Endothelial cell of umbilical vein (primary cell): ENCODE data around the gene SPPL2B. TPM values are rescaled to one million over a fixed set of nuclear protein-coding genes. Genes with fewer than 3 reads are reported as not detected.

Experiments used
- BruUV-seq: library from RNA; stranded (reverse); fragments of 400-500 nt; replicated peaks from 2 replicates; lab custom pipeline; 2021; lab: Mats Ljungman, UMichigan
- CTCF ChIA-PET: fragments of 300-600, 350-600 bp; sonication (Branson Sonifier 250); formaldehyde crosslinking; loops from one replicate; lab custom pipeline; 2021; ENCODE audit warnings: antibody characterized with exemption, inconsistent platforms; lab: Charles Lee
- POLR2A ChIA-PET: fragments of 300-600, 350-600 bp; sonication (Branson Sonifier 250); formaldehyde crosslinking; loops from one replicate; lab custom pipeline; 2021; ENCODE audit warnings: antibody characterized with exemption, inconsistent platforms; lab: Charles Lee
- DNase-seq: peaks from one replicate; pipeline ENCODE4 v3.0.0-alpha.2; 2011; ENCODE audit warnings: low read depth, low spot score
- FAIRE-seq: peaks from 2 replicates; lab custom pipeline; 2011; peaks lifted over from hg19 to GRCh38; lab: Jason Lieb, UNC
- H2AFZ ChIP-seq: 2 replicates; pipeline ENCODE4 v1.6.0; 2012; ENCODE audit warnings: low read depth, low read length, control low read depth, inconsistent platforms
- H3K27ac ChIP-seq: 2 replicates; pipeline ENCODE4 v1.5.1; 2011; ENCODE audit warnings: low read depth, mild to moderate bottlenecking, control low read depth, low read length, moderate library complexity; ENCODE audit not compliant: insufficient read depth
- H3K27me3 ChIP-seq, 2 experiments: 2 replicates each; pipeline versions ENCODE4 v1.6.0 to v1.6.1; 2011; ENCODE audit warnings: low read length in 2 of 2, mixed read lengths in 1 of 2; ENCODE audit not compliant: control insufficient read depth in 2 of 2, insufficient read depth in 2 of 2
- H3K36me3 ChIP-seq, 2 experiments: 2 replicates in 1 of 2; 3 replicates in 1 of 2; pipeline ENCODE4 v1.5.1; 2011; ENCODE audit warnings: low read length in 2 of 2, mild to moderate bottlenecking in 1 of 2, moderate library complexity in 1 of 2; ENCODE audit not compliant: control insufficient read depth in 2 of 2, insufficient read depth in 2 of 2; ENCODE audit errors: extremely low read depth in 1 of 2
- H3K4me1 ChIP-seq: 3 replicates; pipeline ENCODE4 v1.5.1; 2011; ENCODE audit warnings: mild to moderate bottlenecking, low read length; ENCODE audit not compliant: control insufficient read depth, insufficient read depth; ENCODE audit errors: extremely low read depth
- H3K4me2 ChIP-seq: 2 replicates; pipeline ENCODE4 v1.6.1; 2011; ENCODE audit warnings: low read length, control low read depth, mixed read lengths; ENCODE audit not compliant: insufficient read depth
- H3K4me3 ChIP-seq, 3 experiments: fragments of 200-600 bp in 1 of 3; sonication (generic), shearing (Covaris generic) in 1 of 3; replicated peaks in 1 of 3; 2 replicates each; pipeline ENCODE4 v1.5.1; 2011 to 2016; ENCODE audit warnings: control low read depth in 3 of 3, low read length in 3 of 3, mild to moderate bottlenecking in 2 of 3, inconsistent platforms in 1 of 3, low read depth in 1 of 3, moderate library complexity in 1 of 3; ENCODE audit not compliant: insufficient read depth in 1 of 3
- H3K79me2 ChIP-seq: 2 replicates; pipeline ENCODE4 v1.6.0; 2012; ENCODE audit warnings: low read length, inconsistent platforms; ENCODE audit not compliant: control insufficient read depth, insufficient read depth
- H3K9ac ChIP-seq: replicated peaks from 2 replicates; pipeline ENCODE3; 2011; ENCODE audit warnings: low read length, control low read depth; ENCODE audit not compliant: insufficient read depth; ENCODE audit errors: extremely low read depth
- H3K9me1 ChIP-seq: replicated peaks from 3 replicates; pipeline ENCODE4 v1.6.0; 2011; ENCODE audit warnings: mild to moderate bottlenecking, low read length; ENCODE audit not compliant: control insufficient read depth, insufficient read depth; ENCODE audit errors: extremely low read depth
- H3K9me3 ChIP-seq: replicated peaks from 2 replicates; pipeline ENCODE4 v1.5.1; 2012; ENCODE audit warnings: low read length, inconsistent platforms; ENCODE audit not compliant: control insufficient read depth, insufficient read depth
- H4K20me1 ChIP-seq: replicated peaks from 2 replicates; pipeline ENCODE3; 2011; ENCODE audit warnings: mild to moderate bottlenecking, low read length; ENCODE audit not compliant: control insufficient read depth, insufficient read depth; ENCODE audit errors: extremely low read depth
- EZH2 ChIP-seq: IDR thresholded peaks from 2 replicates; pipeline ENCODE4 v1.6.1; 2012; ENCODE audit warnings: borderline replicate concordance, low read depth, mild to moderate bottlenecking, moderate library complexity, low read length, inconsistent platforms; ENCODE audit not compliant: severe bottlenecking
- FOS ChIP-seq: IDR thresholded peaks from 2 replicates; pipeline ENCODE4 v1.6.1; 2011; ENCODE audit warnings: mild to moderate bottlenecking, low read length, moderate library complexity, borderline replicate concordance; ENCODE audit not compliant: insufficient read depth
- GATA2 ChIP-seq: IDR thresholded peaks from 2 replicates; pipeline ENCODE4 v1.7.0; 2011; ENCODE audit warnings: low read depth, mild to moderate bottlenecking, moderate library complexity, mixed read lengths, low read length; ENCODE audit not compliant: insufficient read length, insufficient read depth
- JUN ChIP-seq: IDR thresholded peaks from 2 replicates; pipeline ENCODE4 v1.6.1; 2011; ENCODE audit warnings: borderline replicate concordance, low read depth; ENCODE audit not compliant: insufficient read length, insufficient read depth
- MYC ChIP-seq: IDR thresholded peaks from one replicate; pipeline ENCODE4 v1.6.1; 2011; ENCODE audit warnings: mild to moderate bottlenecking, low read depth, low read length
- POLR2A ChIP-seq: IDR thresholded peaks from 2 replicates; pipeline ENCODE4 v1.6.1; 2012; ENCODE audit warnings: low read depth, mild to moderate bottlenecking, control low read depth, low read length
- POLR2AphosphoS5 ChIP-seq: IDR thresholded peaks from 2 replicates; pipeline ENCODE4 v1.6.1; 2012; ENCODE audit warnings: low read depth, mild to moderate bottlenecking, control low read depth, low read length, moderate library complexity; ENCODE audit not compliant: insufficient read depth
- dilution Hi-C: fragments of 300-500 bp; cut with MboI; formaldehyde crosslinking; loops from one replicate; pipeline ENCODE4 v1.15.0; 2019; ENCODE audit warnings: low sequenced_read_pairs; ENCODE audit not compliant: extremely low pct_ligation_motif_present
- intact Hi-C: fragments of 100-400 bp; cut with micrococcal nuclease; formaldehyde crosslinking; loops from one replicate; pipeline ENCODE4 v1.10.0; 2022
- polyA plus RNA-seq, 4 experiments: library from polyadenylated mRNA; depleted of rRNA in 3 of 4; stranded (reverse) in 3 of 4; unstranded in 1 of 4; fragments of >200 nt; gene quantifications; 2 replicates each; pipeline versions ENCODE4 v1.2.1 to v1.2.3, GENCODE V29; 2011 to 2012; ENCODE audit warnings: missing spikeins in 1 of 4
- total RNA-seq: library from RNA; stranded (reverse); gene quantifications from 2 replicates; pipeline ENCODE4 v1.2.3, GENCODE V29; 2021
- TF ChIP-seq, protein P1 (sequence below), 2 donors: IDR thresholded peaks; 1 replicate in 1 of 2; 2 replicates in 1 of 2; pipeline ENCODE4 v1.5.1; 2011; ENCODE audit warnings: low read length in 2 of 2, mild to moderate bottlenecking in 2 of 2, moderate library complexity in 2 of 2, control low read depth in 1 of 2, inconsistent platforms in 1 of 2, low read depth in 1 of 2; ENCODE audit not compliant: insufficient read depth in 1 of 2; ENCODE audit errors: extremely low read depth in 1 of 2
- TF ChIP-seq, protein P2 (sequence below): IDR thresholded peaks from 2 replicates; pipeline ENCODE4 v1.6.1; 2011; ENCODE audit not compliant: insufficient read depth, insufficient read length

Gene SPPL2B
- total and polyA plus RNA-seq, 2 donors (not counting 3 experiments of a cell fraction or from before 2014, with no cell fraction given), result 60.7 to 62.7 TPM

DNA sequence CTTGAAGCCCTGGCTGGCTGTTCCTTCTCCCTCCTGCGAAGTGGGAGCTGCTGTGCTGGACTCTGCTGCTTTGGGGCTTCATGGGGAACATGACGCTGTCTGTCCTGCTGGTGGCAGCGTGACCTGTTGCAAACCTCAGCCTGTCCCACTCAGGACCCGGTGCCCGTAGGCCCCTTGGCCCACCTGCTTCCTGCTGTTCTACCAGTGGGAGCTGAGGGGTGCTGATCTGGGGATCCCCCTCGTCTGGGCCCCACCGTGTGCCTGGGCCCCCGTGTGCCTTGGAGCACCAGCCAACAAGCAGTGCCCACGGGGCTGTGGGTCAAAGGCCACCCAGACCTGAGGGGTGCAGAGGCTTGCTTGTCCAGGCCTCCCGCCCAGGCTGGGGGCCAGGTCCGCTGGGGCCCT, 5.3 kb downstream of the SPPL2B start:
- no TSS peak for BruUV-seq
- POLR2A ChIA-PET, result no interaction called here

More for the DNA sequence above, 5.3 kb downstream of the SPPL2B start:
- no peak for FAIRE-seq
- CTCF ChIA-PET, result no interaction called here
- Histone ChIP-seq H3K79me2 (peaks cover 27% of the 10 kb centered on the region), H3K4me2 (no peak overlapping the region), H3K36me3 (no peaks in the 10 kb centered on the region), H3K9me1 (no peaks in the 10 kb centered on the region), H3K4me1 (peaks cover 8% of the 10 kb centered on the region), H3K4me3 (no peak overlapping the region), H2AFZ (no peak overlapping the region), H3K9ac (no peak overlapping the region), H3K27me3 (no peaks in the 10 kb centered on the region), H4K20me1 (no peaks in the 10 kb centered on the region), H3K9me3 (no peaks in the 10 kb centered on the region), H3K27ac (no peak overlapping the region)
- TF ChIP-seq MYC, result no peak
- TF ChIP-seq EZH2, result no peak
- no peak for TF ChIP-seq POLR2A
- TF ChIP-seq POLR2AphosphoS5, result no peak
- no peak for TF ChIP-seq GATA2
- TF ChIP-seq, protein P1, sequence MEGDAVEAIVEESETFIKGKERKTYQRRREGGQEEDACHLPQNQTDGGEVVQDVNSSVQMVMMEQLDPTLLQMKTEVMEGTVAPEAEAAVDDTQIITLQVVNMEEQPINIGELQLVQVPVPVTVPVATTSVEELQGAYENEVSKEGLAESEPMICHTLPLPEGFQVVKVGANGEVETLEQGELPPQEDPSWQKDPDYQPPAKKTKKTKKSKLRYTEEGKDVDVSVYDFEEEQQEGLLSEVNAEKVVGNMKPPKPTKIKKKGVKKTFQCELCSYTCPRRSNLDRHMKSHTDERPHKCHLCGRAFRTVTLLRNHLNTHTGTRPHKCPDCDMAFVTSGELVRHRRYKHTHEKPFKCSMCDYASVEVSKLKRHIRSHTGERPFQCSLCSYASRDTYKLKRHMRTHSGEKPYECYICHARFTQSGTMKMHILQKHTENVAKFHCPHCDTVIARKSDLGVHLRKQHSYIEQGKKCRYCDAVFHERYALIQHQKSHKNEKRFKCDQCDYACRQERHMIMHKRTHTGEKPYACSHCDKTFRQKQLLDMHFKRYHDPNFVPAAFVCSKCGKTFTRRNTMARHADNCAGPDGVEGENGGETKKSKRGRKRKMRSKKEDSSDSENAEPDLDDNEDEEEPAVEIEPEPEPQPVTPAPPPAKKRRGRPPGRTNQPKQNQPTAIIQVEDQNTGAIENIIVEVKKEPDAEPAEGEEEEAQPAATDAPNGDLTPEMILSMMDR (IDR thresholded peaks at IDR 0.05; ENCODE audit: extremely low read depth in 1 of 2, insufficient read depth in 1 of 2, low read depth in 1 of 2, low read length in 2 of 2), result no peak
- TF ChIP-seq FOS, result no peak
- TF ChIP-seq, protein P2, sequence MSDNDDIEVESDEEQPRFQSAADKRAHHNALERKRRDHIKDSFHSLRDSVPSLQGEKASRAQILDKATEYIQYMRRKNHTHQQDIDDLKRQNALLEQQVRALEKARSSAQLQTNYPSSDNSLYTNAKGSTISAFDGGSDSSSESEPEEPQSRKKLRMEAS, result no peak
- TF ChIP-seq JUN, result no peak
- intact Hi-C loops, result no loop called here
- dilution Hi-C loops, result no loop called here
- no peak for DNase-seq
